HS-27A (cell line): ENCODE results near the gene FAM90A1.
A peak's percentile ranks its signal among the peaks of the same experiment; 100 is the strongest.
"Not testable (repeated sequence)": the region's sequence is repeated elsewhere in the genome, so short reads cannot be mapped to it uniquely, and the experiment has no call there.

Source experiments
- DNase-seq: peaks from one replicate; pipeline ENCODE4 v3.0.0-alpha.2; 2012; ENCODE audit warnings: low read depth, missing footprints

Gene FAM90A1, protein sequence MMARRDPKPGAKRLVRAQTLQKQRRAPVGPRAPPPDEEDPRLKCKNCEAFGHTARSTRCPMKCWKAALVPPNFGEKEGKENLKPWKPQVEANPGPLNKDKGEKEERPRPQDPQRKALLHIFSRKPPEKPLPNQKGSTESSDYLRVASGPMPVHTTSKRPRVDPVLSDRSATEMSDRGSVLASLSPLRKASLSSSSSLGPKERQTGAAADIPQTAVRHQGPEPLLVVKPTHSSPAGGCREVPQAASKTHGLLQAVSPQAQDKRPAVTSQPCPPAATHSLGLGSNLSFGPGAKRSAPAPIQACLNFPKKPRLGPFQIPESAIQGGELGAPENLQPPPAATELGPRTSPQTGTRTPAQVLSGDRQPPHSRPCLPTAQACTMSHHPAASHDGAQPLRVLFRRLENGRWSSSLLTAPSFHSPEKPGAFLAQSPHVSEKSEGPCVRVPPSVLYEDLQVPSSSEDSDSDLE

DNA sequence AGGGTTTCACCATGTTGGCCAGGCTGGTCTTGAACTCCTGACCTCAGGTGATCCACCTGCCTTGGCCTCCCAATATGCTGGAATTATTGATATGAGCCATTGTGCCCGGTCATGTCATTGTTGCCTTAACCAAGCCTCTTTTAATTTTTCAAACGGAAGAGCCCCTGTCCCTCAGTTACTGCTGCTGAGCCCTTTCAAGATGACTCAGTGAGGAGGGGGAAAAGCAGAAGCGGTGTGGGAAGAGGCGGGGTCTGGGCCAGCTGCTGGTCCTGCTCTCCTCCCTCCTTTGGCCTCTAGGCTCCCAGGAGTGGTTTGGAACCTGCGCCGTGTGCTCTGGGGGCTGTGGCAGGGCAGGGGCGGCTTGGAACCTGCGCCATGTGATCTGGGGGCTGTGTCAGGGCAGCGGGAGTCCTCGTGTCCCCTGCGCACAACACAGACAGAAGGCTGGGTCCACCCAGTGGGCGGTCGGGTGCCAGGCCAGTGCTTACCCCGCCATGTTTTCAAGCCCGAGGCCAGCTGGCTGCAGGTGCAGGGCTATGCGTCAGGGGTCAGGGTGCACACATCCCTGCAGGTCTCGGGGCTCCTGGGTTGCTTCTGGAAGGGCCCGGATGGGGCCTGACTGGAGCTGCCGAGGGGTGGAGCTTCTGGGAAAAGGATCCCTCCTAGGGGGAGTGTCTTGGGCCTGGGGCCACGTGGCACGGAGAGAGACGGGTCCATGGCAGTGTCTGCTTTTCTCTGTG is at the start of gene FAM90A1:
Gene FAM90A1 (minus strand): TSS at position 627 of the 740 bp plus-strand sequence. CDS start 2,786 bp downstream, outside the sequence.
- DNase-seq = not testable (repeated sequence)

DNA sequence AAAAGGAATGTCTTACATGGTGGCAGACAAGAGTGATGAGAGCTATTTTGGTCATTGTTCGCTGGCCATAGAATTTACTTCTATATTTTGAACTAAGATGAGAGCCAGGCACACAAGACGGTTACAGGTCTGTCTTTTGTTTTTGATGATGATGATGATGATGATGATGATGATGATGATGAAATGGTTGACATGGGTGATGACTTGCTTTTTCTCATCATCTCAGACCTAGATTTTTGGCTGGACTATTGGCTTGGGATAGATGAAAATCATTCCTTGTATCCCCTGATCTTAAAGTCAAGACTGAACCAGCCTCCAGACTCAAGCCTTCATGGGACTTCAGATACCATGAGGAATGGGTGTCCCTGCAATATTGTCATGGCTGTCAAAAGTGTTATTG is 49.0 kb upstream of the FAM90A1 start:
- not testable (repeated sequence) for DNase-seq

DNA sequence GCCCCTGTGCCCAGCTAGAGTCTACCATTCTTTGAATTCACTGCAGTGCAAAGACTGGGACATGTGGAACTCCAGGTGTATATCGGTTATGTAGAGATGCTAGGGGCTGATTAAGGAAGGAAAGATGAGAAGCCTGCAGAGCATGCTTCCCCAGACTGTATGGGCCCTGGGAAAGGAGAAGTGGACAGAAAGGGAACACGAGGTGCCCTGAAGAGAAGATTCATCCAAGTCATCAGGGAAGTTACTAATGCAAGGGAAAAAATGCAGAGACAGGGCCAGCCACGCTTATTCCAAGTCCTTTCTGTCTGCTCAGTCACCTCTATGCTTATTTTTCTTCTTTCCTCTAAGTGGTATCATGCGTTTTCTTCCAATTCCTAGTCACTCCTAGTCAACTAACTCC is 39.3 kb upstream of the FAM90A1 start:
- DNase-seq = not testable (repeated sequence)

DNA sequence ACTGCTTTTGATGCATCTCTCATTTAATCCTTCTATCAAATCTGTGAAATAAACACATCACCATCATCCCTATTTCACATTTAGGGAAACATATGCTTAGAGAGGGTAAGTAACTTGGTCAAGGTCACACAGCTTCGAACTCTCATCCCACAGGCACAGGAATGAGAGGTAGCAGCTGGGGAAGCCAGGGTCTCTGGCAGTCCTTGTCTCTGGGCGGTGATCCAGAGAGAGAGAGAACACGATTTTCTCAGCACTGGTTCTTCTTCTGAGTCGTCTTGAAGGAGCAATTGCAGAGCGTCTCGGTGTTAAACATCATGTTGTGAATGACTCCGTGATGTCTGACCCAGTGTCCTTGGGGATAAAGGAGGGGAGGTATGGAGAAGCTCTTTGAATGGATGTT is 36.8 kb upstream of the FAM90A1 start:
- DNase-seq = not testable (repeated sequence)

DNA sequence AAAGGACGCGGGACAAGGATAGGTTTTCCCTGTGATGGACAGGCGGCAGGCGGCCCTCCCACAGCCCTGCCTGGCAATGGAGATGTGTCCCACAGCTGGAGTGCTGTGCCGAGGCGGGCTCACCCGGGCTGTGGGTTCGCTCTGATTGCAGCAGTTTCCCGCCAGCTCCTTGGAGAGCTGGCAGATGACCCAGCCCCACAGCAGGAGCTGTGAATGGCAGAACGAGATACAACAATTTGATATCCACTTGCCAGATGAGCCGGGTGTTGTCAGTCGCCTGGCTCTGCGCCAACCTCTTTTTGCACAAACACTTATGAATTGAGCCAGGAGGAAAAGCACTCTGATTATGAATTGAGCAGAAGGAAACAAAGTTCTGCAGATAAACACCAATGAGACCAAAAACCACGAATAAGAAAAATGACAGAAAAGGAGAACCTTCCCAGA is 33.7 kb upstream of the FAM90A1 start:
- DNase-seq = not testable (repeated sequence)

DNA sequence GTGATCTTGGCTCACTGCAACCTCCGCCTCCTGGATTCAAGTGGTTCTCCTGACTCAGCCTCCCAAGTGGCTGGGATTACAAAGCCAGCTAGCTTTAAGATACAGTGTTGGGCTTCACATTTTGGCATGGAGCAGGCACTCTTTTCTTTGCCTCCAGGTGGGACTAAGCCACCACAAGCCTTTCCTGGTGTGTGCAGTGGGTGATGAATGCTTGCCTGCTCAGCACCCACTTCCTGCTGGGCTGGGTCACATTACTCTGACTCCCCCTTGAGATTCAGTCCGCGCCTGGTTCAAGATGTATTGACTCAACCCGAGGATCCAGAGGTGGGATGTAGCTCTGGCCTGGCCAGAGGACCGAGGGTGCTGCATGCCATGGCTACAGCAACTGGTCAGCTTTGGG is 28.9 kb upstream of the FAM90A1 start:
- not testable (repeated sequence) for DNase-seq

DNA sequence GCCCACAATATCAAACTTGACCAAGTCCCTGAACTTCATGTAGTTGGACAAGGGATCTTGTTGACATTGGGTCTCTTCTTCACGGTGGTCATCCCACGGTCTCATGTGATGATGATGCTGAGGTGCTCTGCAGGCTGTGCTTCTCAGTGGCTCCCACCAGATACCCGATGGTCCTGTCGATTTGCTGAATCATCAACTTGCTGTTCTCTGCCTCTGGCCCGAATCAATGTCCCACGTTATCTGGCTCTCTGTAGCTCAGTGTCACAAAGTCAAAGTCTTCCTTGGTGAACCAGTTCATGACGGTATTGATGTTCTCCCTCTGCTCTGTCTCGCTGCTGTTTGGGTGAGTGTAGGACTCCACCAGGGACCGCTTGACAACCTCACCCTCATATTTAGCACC is 27.3 kb upstream of the FAM90A1 start:
- DNase-seq = not testable (repeated sequence)

DNA sequence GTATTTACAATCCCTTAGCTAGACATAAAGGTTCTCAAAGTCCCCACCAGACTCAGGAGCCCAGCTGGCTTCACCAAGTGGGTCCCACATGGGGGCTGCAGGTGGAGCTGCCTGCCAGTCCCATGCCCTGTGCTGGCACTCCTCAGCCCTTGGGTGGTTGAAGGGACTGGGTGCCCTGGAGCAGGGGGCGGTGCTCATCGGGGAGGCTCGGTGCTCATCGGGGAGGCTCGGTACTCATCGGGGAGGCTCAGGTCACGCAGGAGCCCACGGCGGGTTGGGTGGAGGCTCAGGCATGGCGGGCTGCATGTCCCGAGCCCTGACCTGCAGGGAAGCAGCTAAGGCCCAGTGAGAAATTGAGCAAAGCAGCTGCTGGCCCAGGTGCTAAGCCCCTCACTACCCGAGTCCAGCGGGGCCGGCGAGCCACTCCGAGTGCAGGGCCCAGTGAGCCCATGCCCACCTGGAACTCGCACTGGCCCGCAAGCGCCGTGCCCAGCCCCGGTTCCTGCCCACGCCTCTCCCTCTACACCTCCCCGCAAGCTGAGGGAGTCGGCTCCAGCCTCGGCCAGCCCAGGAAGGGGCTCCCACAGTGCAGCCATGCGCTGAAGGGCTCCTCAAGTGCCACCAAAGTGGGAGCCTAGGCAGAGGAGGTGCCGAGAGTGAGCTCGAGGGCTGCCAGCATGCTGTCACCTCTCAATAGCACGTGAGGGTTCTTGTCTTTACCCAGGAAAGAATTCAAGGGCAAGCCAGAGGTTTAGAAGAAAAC is 24.8 kb upstream of the FAM90A1 start:
- not testable (repeated sequence) for DNase-seq

DNA sequence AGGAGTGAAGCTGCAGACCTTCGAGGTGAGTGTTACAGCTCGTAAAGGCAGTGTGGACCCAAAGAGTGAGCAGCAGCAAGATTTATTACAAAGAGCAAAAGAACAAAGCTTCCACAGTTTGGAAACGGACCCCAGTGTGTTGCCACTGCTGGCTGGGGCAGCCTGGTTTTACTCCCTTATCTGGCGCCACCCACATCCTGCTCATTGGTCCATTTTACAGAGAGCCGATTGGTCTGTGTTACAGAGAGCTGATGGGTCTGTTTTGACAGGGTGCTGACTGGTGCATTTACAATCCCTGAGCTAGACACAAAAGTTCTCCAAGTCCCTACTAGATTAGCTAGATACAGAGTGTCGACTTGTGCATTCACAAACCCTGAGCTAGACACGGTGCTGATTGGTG is 24.2 kb upstream of the FAM90A1 start:
- not testable (repeated sequence) for DNase-seq

DNA sequence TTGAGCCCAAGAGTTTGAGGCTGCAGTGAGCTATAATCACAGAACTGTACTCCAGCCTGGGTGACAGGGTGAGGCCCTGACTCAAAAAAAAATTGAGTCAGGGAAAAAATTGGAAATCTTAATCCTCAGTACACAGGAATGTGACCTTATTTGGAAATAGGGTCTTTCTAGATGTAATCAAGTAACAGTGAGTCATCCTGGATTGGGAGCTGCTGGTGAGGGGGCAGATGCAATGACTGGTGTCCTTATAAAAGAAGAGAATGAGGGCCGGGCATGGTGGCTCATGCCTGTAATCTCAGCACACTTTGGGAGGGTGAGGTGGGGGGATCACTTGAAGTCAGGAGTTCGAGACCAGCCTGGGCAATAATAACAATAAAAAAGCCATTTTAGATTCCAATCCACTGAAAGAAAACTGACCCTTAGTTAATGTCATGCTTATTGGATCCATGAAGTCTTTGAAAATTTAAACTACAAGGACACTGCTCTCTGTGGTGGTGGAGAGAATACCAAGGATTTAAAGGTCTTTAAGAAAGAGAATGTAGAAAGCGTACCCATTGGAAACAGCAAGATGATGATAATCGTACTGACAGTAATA is 19.6 kb upstream of the FAM90A1 start:
- DNase-seq = not testable (repeated sequence)

DNA sequence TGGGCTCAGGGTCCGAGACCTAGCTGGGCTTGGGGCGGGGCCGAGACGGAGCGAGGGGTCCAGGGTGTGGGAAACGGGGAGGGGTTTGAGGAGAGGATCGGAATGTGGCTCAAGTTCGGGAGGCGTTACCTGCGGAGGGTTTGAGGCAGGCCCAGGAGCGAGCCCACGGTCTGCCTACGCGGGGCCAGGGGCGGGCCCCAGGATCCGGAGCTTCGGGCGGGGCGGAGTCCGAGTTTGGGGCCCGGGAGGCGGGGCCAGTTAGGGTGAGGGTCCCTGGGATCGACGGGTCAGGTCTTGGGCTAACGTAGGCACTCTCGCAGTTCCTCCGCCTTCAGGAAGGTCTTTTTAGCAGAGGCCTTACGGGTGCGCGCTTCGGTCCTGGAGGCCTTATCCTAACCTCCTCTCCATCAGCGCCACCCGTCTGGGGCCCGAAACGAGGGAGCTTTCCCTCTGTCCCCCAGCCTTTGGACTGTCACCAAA is 16.3 kb upstream of the FAM90A1 start:
- DNase-seq = not testable (repeated sequence)

DNA sequence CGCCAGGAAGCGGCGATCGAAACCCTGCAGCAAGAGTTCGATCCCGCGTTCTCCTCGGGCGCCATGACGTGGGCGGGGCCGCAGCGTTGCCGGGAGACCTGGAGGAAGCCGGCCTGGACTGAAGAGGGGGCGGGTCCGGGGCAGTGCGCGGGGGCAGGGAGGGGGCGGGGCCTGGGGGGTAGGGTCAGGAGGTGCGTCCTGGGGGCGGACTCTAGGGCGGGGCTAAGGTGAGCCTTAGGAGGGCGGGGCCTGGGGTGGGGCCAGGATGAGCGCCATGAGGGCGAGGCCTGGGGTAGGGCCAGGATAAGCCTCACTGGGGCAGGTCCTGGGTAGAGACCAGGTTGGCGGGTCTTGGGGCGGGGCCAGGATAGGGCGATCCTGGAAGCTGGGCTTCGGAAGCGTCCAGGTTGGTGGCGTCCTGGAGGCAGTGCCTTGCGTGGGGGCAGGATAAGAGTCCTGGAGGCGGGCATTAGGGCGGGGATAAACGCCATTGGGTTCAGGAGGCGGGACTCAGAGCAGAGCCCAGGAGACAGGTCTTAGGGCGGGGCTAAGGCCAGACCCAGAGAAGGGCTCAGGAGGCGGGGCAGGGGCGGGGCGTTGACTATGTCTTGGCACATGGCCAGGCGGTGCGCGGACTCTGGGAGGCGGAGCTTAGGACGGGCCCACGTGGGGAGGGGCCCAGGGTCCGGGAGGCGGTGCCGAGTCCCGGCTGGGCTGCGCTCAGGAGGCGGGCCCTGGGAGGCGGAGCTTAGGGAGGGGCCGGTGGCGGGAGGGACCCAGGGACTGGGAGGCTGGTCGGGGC is 15.7 kb upstream of the FAM90A1 start:
- peak; percentile 93 for DNase-seq

DNA sequence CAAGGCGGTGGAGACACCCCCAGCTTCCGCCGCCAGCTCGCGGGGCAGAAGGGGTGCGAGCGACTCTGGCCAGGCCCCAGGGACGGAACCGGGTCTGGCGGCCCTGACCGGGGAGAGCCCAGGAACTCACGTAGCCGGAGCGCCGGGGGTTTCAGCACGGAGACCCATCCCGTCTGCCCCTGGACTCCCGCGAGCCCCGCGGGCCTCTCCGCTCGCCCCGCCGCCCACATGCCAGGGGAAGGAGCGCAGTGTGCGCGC is 15.1 kb upstream of the FAM90A1 start:
- not testable (repeated sequence) for DNase-seq

DNA sequence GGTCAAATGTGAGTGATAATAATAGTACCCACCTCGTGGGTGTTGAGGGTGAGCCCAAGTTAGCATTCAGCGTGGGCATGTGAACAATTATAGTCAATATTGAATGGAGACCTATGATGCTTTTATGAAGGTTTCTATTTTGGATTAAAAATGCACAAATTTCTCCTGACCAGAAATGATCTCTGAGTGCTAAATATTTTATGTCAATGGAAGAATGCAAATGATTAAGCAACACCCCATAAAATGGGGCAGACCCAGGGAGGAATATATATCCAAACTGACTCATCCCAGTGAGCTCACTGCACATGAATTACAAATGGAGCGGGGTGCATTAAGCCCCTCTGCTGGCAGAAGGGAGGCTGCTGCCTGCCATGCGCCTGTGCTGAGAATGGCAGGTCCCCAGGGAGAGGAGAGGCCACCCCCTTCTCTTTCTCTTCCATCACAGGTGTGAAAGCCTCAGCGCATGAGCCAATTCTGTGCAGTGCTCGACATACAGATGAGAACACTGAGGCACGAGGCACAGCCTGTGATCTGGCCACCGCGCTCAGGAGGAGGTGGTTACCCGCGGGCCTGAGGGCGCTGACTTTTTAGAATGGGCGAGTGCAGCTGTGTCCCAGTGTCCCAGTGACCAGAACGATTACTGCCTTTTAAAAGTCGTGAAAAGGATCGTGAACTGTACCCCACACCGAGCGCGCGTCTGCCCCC is 14.7 kb upstream of the FAM90A1 start:
- not testable (repeated sequence) for DNase-seq

DNA sequence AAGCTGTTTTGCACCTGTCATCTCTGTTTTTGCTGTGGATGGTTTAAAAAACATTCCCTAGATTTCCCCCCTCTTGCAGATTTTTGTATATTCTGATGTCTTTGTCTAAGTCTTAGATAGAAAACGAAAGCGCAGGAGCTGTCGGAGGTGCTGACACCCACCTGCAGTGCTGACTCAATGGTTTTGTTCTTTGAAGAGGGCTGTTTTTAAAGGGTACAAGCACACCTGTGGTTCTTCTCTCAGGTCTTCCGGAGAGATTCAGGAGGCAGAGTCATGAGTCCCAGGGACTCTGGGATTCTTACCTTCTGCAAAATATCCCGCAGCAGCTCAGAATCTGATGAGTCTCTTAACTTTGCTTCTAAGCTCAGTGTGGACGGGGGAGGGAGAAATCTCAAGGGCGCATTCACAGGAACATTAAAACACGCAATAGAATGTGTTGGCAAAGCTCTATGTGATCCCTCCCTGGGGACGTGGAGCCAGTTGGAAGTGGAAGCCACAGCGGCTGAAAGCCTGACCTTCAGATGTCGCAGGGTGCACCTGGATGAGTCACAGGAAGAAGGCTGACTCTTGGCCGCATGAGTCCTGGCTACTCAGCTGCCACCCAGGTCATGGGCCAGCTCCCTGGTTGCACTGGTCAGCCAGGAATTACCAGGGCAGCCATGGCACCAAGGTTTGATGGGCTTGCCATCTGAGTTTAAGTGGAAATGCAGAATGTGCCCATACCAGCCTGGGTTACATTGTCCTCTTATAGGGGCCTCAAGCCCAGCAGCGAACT is 13.1 kb upstream of the FAM90A1 start:
- DNase-seq = not testable (repeated sequence)

DNA sequence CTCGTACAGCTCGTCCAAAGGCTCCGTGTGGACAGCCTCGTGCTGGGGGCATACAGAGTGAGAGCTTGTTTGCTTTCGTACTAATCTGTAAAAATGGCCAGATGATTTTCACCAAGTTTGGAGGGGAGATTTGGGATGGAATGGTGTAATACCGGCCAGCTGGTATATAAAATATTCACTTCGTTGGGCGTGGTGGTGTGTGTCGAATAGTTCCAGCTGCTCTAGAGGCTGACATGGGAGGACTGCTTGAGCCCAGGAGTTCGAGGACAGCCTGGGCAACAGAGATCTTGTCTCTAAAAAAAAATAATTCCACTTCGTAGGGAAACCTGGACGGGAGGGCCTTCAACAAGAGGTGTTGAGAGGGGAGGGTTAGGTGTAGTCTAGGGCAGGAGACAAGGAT is 9.6 kb upstream of the FAM90A1 start:
- DNase-seq = not testable (repeated sequence)

DNA sequence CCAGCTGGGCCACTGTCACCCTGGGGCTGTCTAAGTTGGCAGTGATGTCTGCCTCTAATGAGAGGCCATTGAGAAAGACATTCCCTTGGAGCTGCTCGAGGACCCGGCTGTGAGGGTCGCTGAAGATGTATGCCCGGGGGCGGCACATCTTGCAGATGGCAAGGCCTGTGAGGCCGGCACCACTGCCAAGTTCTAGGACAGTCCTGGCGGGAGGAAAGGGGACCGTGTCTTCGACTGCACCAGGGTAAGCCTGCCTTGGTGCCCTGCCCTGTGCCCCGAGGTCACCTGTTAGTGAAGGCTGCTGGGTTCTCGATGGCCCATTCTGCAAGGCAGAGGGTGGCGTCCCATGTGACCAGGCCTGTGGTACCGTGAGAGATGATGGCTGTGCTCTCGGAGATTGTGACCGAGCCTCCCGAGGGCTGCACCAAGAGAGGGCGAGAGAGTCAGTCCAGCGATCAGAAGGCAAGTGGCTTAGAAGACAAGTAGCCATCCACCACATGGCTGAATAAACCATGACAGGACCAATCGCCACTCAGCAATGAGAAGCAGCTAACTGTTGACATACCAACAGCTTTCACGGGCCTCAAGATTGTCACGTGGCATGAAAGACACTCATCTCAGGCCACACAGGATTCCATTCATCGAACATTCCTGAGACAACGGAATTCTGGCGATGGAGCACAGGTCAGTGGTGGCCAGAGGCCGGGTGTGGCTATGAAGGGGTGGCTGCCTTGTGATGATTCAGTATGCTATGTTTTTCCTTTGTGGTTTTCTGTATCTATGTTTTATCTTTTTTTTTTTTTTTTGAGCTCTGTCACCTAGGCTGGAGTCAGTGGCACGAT is 8.1 kb upstream of the FAM90A1 start:
- DNase-seq = peak; percentile 81

DNA sequence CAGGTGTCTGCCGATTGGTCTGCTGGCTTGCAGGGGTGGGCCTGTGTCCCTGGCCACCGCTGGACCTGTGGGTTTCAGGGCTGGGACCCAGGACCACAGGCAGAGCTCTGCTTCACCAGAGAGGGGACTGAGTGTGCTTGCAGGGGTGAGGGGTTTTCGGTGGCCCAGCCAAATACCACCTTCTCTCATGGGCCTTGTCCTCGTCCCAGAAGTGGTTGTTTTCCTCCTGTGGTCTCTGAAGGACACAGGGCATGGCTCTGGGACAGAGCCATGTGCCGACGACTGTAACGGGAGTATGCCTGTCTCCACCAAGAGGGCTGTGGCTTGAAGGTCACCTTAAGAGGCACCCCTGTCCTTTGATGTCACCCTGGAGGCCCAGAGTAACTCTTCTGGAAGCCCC is 7.3 kb upstream of the FAM90A1 start:
- not testable (repeated sequence) for DNase-seq
